Measurements from ENCODE around the gene MISP. TPM values are rescaled to one million over a fixed set of nuclear protein-coding genes. Genes with fewer than 3 reads are reported as not detected.

MISP gene
- total and polyA plus RNA-seq, 2 of the 13 experiments (the other 11 are each of a cell fraction or from before 2014, with no cell fraction given): 0.67 to 1.3 TPM

GRCh38 chr19:799076-799881, 48.4 kb downstream of the MISP start (continued):
- no peak for TF ChIP-seq PAXIP1 (CRISPR knock-in tag; conservative IDR thresholded peaks at IDR 0.05)
- 0 out of 2 replicates have a peak, but pooled peaks have one; percentile 24 for TF ChIP-seq HDAC1 (CRISPR knock-in tag; IDR thresholded peaks at IDR 0.05)
- no peak for TF ChIP-seq PCBP1 (IDR thresholded peaks at IDR 0.05; ENCODE audit: borderline replicate concordance, low read depth, low read length)
- 0 out of 2 replicates have a peak, but pooled peaks have one; percentile 7 for TF ChIP-seq ZNF788 (CRISPR knock-in tag; IDR thresholded peaks at IDR 0.05; ENCODE audit: borderline replicate concordance)
- TF ChIP-seq, protein P1, sequence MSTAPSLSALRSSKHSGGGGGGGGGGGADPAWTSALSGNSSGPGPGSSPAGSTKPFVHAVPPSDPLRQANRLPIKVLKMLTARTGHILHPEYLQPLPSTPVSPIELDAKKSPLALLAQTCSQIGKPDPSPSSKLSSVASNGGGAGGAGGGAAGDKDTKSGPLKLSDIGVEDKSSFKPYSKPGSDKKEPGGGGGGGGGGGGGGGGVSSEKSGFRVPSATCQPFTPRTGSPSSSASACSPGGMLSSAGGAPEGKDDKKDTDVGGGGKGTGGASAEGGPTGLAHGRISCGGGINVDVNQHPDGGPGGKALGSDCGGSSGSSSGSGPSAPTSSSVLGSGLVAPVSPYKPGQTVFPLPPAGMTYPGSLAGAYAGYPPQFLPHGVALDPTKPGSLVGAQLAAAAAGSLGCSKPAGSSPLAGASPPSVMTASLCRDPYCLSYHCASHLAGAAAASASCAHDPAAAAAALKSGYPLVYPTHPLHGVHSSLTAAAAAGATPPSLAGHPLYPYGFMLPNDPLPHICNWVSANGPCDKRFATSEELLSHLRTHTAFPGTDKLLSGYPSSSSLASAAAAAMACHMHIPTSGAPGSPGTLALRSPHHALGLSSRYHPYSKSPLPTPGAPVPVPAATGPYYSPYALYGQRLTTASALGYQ (CRISPR knock-in tag; IDR thresholded peaks at IDR 0.05): no peak
- no peak for TF ChIP-seq JDP2 (CRISPR knock-in tag; IDR thresholded peaks at IDR 0.05; ENCODE audit: borderline replicate concordance)
- TF ChIP-seq HNRNPL (IDR thresholded peaks at IDR 0.05; ENCODE audit: low read depth, low read length): peak; percentile 54; the same call in 1 of the 2 replicates
- no peak for TF ChIP-seq KMT2A (CRISPR knock-in tag; IDR thresholded peaks at IDR 0.05)
- peak; percentile 85 for TF ChIP-seq RARA (CRISPR knock-in tag; IDR thresholded peaks at IDR 0.05)
- TF ChIP-seq HNF4A (CRISPR knock-in tag; IDR thresholded peaks at IDR 0.05): peak; percentile 33; the same call in 1 of the 2 replicates
- 0 out of 2 replicates have a peak, but pooled peaks have one; percentile 9 for TF ChIP-seq PHF21A (CRISPR knock-in tag; IDR thresholded peaks at IDR 0.05)
- peak; percentile 59 for TF ChIP-seq NR2F6 (IDR thresholded peaks at IDR 0.05)
- TF ChIP-seq NR2F6 (CRISPR knock-in tag; IDR thresholded peaks at IDR 0.05): peak; percentile 63
- peak; percentile 20 for TF ChIP-seq HNRNPLL (IDR thresholded peaks at IDR 0.05; ENCODE audit: low read depth, low read length, poor library complexity, severe bottlenecking)
- TF ChIP-seq POLR2A (IDR thresholded peaks at IDR 0.05; ENCODE audit: insufficient read depth in 1 of 2, low read depth in 2 of 2, low read length in 2 of 2): peak in 1 of 2 experiments; percentile 51; a peak in 2 of 4 replicates
- no peak for TF ChIP-seq ZNF431 (CRISPR knock-in tag; IDR thresholded peaks at IDR 0.05; ENCODE audit: borderline replicate concordance, low read depth)
- 0 out of 4 replicates have a peak, but pooled peaks of 1 of the 2 experiments have one; percentile 31 for TF ChIP-seq ATF4 (CRISPR knock-in tag; IDR thresholded peaks at IDR 0.05)
- no peak for TF ChIP-seq SNRNP70 (IDR thresholded peaks at IDR 0.05; ENCODE audit: low read depth, low read length)
- no peak for TF ChIP-seq ZNF143 (CRISPR knock-in tag; IDR thresholded peaks at IDR 0.05)
- no peak for TF ChIP-seq ZSCAN22 (CRISPR knock-in tag; IDR thresholded peaks at IDR 0.05)
- TF ChIP-seq CEBPG (CRISPR knock-in tag; IDR thresholded peaks at IDR 0.05): no peak
- TF ChIP-seq ZBTB21 (CRISPR knock-in tag; IDR thresholded peaks at IDR 0.05): 0 out of 2 replicates have a peak, but pooled peaks have one; percentile 12
- 0 out of 2 replicates have a peak, but pooled peaks have one; percentile 25 for TF ChIP-seq ZNF891 (CRISPR knock-in tag; IDR thresholded peaks at IDR 0.05)
- TF ChIP-seq RBM39 (IDR thresholded peaks at IDR 0.05; ENCODE audit: low read depth, low read length, poor library complexity, severe bottlenecking): peak; percentile 96

Data from HepG2 (cell line).